Endothelial cell (in vitro differentiated cells): Measurements from ENCODE around the gene ACVR1B. TPM values are rescaled to one million over a fixed set of nuclear protein-coding genes. Genes with fewer than 3 reads are reported as not detected.

Source experiments
- DNase-seq: peaks from one replicate; pipeline ENCODE4 v3.0.0; 2021; ENCODE audit warnings: low spot score
- H3K27ac Mint-ChIP-seq: one replicate; pipeline ENCODE4 v1.8.0; 2021; ENCODE audit warnings: mixed read lengths, inconsistent platforms; ENCODE audit not compliant: unreplicated experiment
- H3K27me3 Mint-ChIP-seq: one replicate; pipeline ENCODE4 v1.8.0; 2021; ENCODE audit warnings: mild to moderate bottlenecking, moderate library complexity, mixed read lengths, inconsistent platforms; ENCODE audit not compliant: unreplicated experiment
- H3K36me3 Mint-ChIP-seq: one replicate; pipeline ENCODE4 v1.8.0; 2021; ENCODE audit warnings: mild to moderate bottlenecking, low read depth, mixed read lengths, inconsistent platforms; ENCODE audit not compliant: unreplicated experiment
- H3K4me1 Mint-ChIP-seq: one replicate; pipeline ENCODE4 v1.8.0; 2021; ENCODE audit warnings: mild to moderate bottlenecking, mixed read lengths, inconsistent platforms; ENCODE audit not compliant: unreplicated experiment
- H3K4me3 Mint-ChIP-seq: one replicate; pipeline ENCODE4 v1.8.0; 2021; ENCODE audit warnings: mild to moderate bottlenecking, mixed read lengths, inconsistent platforms; ENCODE audit not compliant: unreplicated experiment
- H3K9me3 Mint-ChIP-seq: one replicate; pipeline ENCODE4 v1.8.0; 2021; ENCODE audit warnings: mixed read lengths, inconsistent platforms; ENCODE audit not compliant: unreplicated experiment
- total RNA-seq: library from RNA; stranded (reverse); fragmentation: NEBNext Ultra II Directional; extraction: Animal tissue kit (Norgen Biotek cat#: 25700); gene quantifications from one replicate; pipeline ENCODE4 v1.2.1, GENCODE V29; 2021; ENCODE audit not compliant: unreplicated experiment
- TF ChIP-seq, protein P1 (sequence below): fragments of 200-600 bp; sonication (generic); IDR thresholded peaks from one replicate; pipeline ENCODE4 v1.5.0; 2021; ENCODE audit warnings: antibody characterized with exemption; ENCODE audit not compliant: unreplicated experiment

Gene ACVR1B
- total RNA-seq, 1 donor from 2014 or later = 30.5 TPM

DNA sequence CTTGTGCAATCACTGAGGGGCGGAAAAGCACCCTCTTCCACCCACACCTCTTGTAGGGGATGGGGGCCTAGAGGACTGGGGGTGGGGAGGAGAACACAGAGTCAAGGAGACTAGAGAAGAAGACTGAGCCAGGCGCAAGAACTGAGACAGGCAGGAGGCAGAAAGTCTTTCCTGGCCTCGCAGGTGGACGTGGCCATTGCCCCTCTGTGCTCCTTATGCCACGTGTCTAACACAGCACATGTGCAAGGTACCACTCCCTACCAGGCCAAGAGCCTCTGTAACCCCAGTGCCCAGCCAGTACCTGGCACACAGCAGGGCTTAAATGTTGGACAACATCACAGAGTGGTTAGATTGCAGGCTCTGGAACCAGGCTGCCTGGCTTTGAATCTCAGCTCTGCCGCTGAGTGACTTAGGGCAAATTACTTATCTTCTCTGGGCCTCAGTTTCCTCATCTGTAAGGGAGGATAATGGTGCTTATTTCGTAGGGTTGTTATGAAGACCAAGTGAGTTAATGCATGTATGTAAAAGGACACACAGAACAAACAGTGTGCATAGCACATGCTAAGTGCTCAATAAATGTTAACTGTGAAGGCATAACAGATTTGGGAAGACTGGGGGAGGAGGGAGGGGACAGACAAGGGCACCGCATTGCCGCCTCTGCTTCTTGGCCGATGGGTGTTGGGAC is 53.9 kb downstream of the ACVR1B start:
- peaks cover 26% of the 10 kb centered on the region for H3K4me1 Mint-ChIP-seq
- TF ChIP-seq, protein P1, sequence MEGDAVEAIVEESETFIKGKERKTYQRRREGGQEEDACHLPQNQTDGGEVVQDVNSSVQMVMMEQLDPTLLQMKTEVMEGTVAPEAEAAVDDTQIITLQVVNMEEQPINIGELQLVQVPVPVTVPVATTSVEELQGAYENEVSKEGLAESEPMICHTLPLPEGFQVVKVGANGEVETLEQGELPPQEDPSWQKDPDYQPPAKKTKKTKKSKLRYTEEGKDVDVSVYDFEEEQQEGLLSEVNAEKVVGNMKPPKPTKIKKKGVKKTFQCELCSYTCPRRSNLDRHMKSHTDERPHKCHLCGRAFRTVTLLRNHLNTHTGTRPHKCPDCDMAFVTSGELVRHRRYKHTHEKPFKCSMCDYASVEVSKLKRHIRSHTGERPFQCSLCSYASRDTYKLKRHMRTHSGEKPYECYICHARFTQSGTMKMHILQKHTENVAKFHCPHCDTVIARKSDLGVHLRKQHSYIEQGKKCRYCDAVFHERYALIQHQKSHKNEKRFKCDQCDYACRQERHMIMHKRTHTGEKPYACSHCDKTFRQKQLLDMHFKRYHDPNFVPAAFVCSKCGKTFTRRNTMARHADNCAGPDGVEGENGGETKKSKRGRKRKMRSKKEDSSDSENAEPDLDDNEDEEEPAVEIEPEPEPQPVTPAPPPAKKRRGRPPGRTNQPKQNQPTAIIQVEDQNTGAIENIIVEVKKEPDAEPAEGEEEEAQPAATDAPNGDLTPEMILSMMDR = no peak
- peaks cover 14% of the 10 kb centered on the region for H3K27me3 Mint-ChIP-seq
- no peak for DNase-seq
- peaks cover 9% of the 10 kb centered on the region for H3K36me3 Mint-ChIP-seq
- H3K27ac Mint-ChIP-seq = no peak overlapping the region
- no peaks in the 10 kb centered on the region for H3K9me3 Mint-ChIP-seq
- peak overlapping the region; percentile 94 for H3K4me3 Mint-ChIP-seq

DNA sequence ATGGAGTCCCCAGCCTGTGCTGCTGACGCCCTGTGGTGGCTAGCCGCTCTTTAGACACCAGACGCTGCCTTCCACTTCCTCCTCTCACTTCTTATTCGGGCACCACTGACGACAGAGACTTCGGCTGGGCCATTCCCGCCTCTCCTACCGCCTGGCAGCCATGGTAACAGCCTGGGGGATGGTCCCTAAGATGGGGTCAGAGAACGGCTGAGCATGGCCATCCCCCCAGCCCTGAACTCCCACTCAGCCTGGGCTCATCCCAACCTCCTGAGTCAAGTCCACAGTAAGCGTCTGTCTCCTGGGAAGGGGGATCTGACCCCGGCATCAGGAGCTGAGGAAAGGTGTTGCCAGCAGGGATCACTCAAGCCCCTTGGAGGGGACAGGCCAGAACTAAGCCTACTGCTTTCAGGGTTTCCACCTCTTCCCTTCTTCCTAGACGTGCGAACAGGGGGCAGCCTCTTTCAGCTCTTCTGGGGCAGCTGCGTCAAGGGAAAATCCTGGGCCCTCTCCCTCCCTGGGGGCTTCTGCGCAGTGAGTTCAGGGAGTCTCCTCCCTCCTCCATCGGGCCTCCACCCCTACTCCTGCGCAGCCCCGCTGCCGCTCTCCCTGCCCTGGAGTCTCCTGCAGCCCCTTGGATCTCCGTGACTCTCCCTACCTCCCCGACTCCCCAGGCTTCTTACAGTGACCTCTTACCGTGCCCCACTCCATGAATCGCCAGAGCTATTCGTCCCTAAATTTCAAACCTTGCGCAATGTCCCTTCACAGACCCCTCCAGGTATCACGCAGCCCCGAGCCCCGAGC is 54.6 kb downstream of the ACVR1B start:
- Mint-ChIP-seq H3K4me1 (peaks cover 28% of the 10 kb centered on the region), H3K27ac (peak overlapping the region; percentile 61)

DNA sequence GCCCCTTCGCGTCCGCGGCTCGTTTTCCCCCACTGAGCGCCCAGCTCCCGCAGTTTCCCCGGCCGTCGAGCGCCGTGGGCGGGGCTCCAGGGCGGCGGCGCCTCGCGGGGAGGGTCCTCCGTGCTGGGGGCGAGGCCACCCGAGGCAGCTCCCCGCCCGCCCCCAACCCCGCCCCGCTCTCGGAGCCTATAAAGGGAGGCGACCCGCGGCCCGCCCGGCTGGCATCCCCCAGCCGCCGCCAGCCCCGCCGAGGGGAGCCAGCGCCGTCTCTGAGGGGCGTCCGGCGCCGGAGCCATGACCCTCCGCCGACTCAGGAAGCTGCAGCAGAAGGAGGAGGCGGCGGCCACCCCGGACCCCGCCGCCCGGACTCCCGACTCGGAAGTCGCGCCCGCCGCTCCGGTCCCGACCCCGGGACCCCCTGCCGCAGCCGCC is 55.2 kb downstream of the ACVR1B start, which contains the start of gene TAMALIN:
Gene TAMALIN (plus strand): TSS at position 221 of the 432 bp plus-strand sequence. CDS start 74 bp downstream, at position 295.
- Mint-ChIP-seq H3K27me3 (peaks cover 14% of the 10 kb centered on the region), H3K9me3 (no peaks in the 10 kb centered on the region), H3K4me3 (peak within 1 kb of the TSS; percentile 94), H3K4me1 (peaks cover 29% of the 10 kb centered on the region), H3K27ac (peak within 1 kb of the TSS; percentile 61), H3K36me3 (peaks cover 9% of the 10 kb centered on the region)
- TF ChIP-seq, protein P1 = no peak
- peak; percentile 75 for DNase-seq

More for the DNA sequence above, 54.6 kb downstream of the ACVR1B start:
- Mint-ChIP-seq H3K27me3 (peaks cover 14% of the 10 kb centered on the region), H3K4me3 (peak overlapping the region; percentile 94), H3K36me3 (peaks cover 9% of the 10 kb centered on the region), H3K9me3 (no peaks in the 10 kb centered on the region)
- TF ChIP-seq, protein P1 = no peak
- DNase-seq = no peak

DNA sequence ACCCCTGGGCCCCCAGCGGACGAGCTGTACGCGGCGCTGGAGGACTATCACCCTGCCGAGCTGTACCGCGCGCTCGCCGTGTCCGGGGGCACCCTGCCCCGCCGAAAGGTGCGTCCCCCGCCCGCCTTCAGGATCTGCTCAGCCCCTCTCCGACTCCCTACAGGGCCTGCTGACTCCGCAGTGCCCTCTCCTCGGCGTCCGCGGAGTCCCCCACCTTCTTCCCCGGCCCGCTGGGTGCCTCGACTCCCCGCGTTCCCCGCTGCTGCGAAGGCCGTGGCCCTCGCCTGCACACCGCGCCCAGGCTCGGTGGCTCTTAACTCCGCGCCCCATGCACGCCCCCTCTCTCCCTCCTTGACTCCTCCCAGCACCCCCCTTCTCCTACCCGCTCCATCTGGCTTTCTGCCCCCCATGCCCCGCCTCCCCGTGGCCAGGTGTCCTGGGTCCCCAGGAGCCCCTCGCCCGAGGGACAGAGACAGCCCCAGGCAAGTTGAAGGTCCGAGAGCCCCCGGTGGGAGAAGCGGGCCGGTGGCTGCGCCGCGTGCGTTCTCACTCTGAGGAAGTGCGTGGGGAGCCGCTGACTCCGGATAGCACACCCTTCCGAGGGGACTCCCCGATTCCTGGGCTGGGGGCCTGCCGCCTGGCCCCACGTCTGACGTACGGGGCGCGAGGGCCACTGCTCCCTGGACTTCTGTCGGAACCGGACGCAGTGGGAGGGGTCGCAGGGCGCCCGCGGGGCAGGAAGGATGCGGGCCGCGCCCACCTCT is 55.8 kb downstream of the ACVR1B start:
- no peaks in the 10 kb centered on the region for H3K9me3 Mint-ChIP-seq
- TF ChIP-seq, protein P1 = no peak
- peak overlapping the region; percentile 89 for H3K4me3 Mint-ChIP-seq
- H3K4me1 Mint-ChIP-seq = peaks cover 29% of the 10 kb centered on the region
- H3K27ac Mint-ChIP-seq = no peak overlapping the region
- H3K27me3 Mint-ChIP-seq = peaks cover 14% of the 10 kb centered on the region
- DNase-seq = no peak
- H3K36me3 Mint-ChIP-seq = peaks cover 8% of the 10 kb centered on the region
